CD4-positive, CD25-positive, alpha-beta regulatory T cell (primary cell): ENCODE results near the gene DYNC1H1. TPM values are rescaled to one million over a fixed set of nuclear protein-coding genes. Genes with fewer than 3 reads are reported as not detected.
"Not testable (repeated sequence)": the region's sequence is repeated elsewhere in the genome, so short reads cannot be mapped to it uniquely, and the experiment has no call there.

ENCODE experiments used
- ATAC-seq, 2 donors: fragments of 150-1000 bp; cut with Tn5 transposase; one replicate each; pipeline ENCODE4 v1.10.0; 2021; ENCODE audit warnings: low read depth in 2 of 2, moderate number of reproducible peaks in 2 of 2, moderate library complexity in 1 of 2
- DNase-seq, 3 donors: peaks; one replicate each; pipeline versions ENCODE4 v3.0.0 to v3.0.0-alpha.2; 2012 to 2022; ENCODE audit warnings: mixed read lengths in 1 of 3
- H3K27ac ChIP-seq: one replicate; pipeline ENCODE4 v1.7.0; 2013; ENCODE audit warnings: mild to moderate bottlenecking, low read length; ENCODE audit not compliant: insufficient read depth, poor library complexity, severe bottlenecking
- H3K27me3 ChIP-seq: one replicate; pipeline ENCODE4 v1.7.0; 2013; ENCODE audit warnings: low read length; ENCODE audit not compliant: control insufficient read depth, insufficient read depth
- H3K36me3 ChIP-seq: one replicate; pipeline ENCODE4 v1.7.0; 2013; ENCODE audit warnings: mild to moderate bottlenecking, low read length, moderate library complexity; ENCODE audit not compliant: control insufficient read depth, insufficient read depth
- H3K4me1 ChIP-seq: 2 replicates; pipeline ENCODE4 v1.7.0; 2013; ENCODE audit warnings: mild to moderate bottlenecking, low read length; ENCODE audit not compliant: insufficient read depth, control insufficient read depth, poor library complexity, severe bottlenecking
- H3K4me3 ChIP-seq: one replicate; pipeline ENCODE4 v1.7.0; 2013; ENCODE audit warnings: low read depth, mild to moderate bottlenecking, low read length, moderate library complexity
- H3K9me3 ChIP-seq, 2 experiments: 1 replicate in 1 of 2; 2 replicates in 1 of 2; pipeline ENCODE4 v1.7.0; 2013; ENCODE audit warnings: low read length in 2 of 2, mild to moderate bottlenecking in 1 of 2, moderate library complexity in 1 of 2; ENCODE audit not compliant: control insufficient read depth in 2 of 2
- H3K27ac Mint-ChIP-seq, 3 donors: one replicate each; pipeline ENCODE4 v1.8.0; 2020 to 2022; ENCODE audit warnings: mild to moderate bottlenecking in 3 of 3, mixed read lengths in 3 of 3, moderate library complexity in 2 of 3
- H3K27me3 Mint-ChIP-seq: one replicate; pipeline ENCODE4 v1.8.0; 2022; ENCODE audit warnings: mild to moderate bottlenecking, mixed read lengths
- H3K36me3 Mint-ChIP-seq: one replicate; pipeline ENCODE4 v1.8.0; 2020; ENCODE audit warnings: mixed read lengths
- H3K4me1 Mint-ChIP-seq, 4 donors: one replicate each; pipeline ENCODE4 v1.8.0; 2020 to 2022; ENCODE audit warnings: mixed read lengths in 4 of 4, mild to moderate bottlenecking in 1 of 4
- H3K4me3 Mint-ChIP-seq, 4 donors: one replicate each; pipeline ENCODE4 v1.8.0; 2020 to 2022; ENCODE audit warnings: mild to moderate bottlenecking in 4 of 4, mixed read lengths in 4 of 4, moderate library complexity in 3 of 4
- H3K9me3 Mint-ChIP-seq, 7 donors: one replicate each; pipeline ENCODE4 v1.8.0; 2020 to 2022; ENCODE audit warnings: mixed read lengths in 7 of 7, mild to moderate bottlenecking in 3 of 7, moderate library complexity in 2 of 7
- polyA plus RNA-seq, 4 donors: library from polyadenylated mRNA; unstranded; fragments of 300-500 nt; fragmentation: Illumina TruSeq; gene quantifications; one replicate each; pipeline ENCODE4 v1.2.3, GENCODE V29; 2021
- total RNA-seq: library from RNA; stranded (reverse); gene quantifications from one replicate; pipeline ENCODE4 v1.2.3, GENCODE V29; 2022

The DYNC1H1 gene
- total and polyA plus RNA-seq, 5 donors from 2014 or later, result 23.6 to 314 (median 34.7) TPM

GRCh38 chr14:101977311-101978071 is 13.1 kb downstream of the DYNC1H1 start:
- no peak overlapping the region for H3K4me3 ChIP-seq
- no peak overlapping the region for H3K27ac ChIP-seq
- no peak for DNase-seq
- H3K27me3 ChIP-seq, result no peaks in the 10 kb centered on the region
- H3K9me3 Mint-ChIP-seq, result no peaks in the 10 kb centered on the region
- H3K4me1 Mint-ChIP-seq, result peaks cover 7 to 20% (median 19%) of the 10 kb centered on the region in 4 donors
- H3K36me3 ChIP-seq, result peaks cover 60% of the 10 kb centered on the region
- H3K27me3 Mint-ChIP-seq, result no peaks in the 10 kb centered on the region
- H3K4me3 Mint-ChIP-seq, result no peak overlapping the region
- no peak overlapping the region for H3K27ac Mint-ChIP-seq
- no peaks in the 10 kb centered on the region for H3K4me1 ChIP-seq
- no peaks in the 10 kb centered on the region for H3K9me3 ChIP-seq
- ATAC-seq, result no peak
- peaks cover 31% of the 10 kb centered on the region for H3K36me3 Mint-ChIP-seq

DNA sequence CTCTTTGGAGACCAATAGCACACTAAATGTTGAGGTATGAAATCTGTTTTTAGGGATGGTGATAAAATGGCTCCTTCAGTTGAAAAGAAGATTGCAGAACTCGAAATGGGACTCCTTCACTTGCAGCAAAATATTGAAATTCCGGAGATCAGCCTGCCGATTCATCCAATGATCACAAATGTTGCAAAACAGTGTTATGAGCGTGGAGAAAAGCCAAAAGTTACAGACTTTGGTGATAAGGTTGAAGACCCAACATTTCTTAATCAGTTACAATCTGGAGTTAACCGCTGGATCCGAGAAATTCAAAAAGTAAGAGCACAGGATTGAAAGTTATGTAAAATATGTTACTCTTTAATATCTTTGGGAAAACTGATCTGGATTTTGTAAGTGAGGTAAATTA is 15.3 kb downstream of the DYNC1H1 start:
- Histone ChIP-seq H3K27ac (no peak overlapping the region), H3K36me3 (peaks cover 76% of the 10 kb centered on the region), H3K4me3 (no peak overlapping the region), H3K9me3 (no peaks in the 10 kb centered on the region), H3K27me3 (no peaks in the 10 kb centered on the region), H3K4me1 (no peaks in the 10 kb centered on the region)
- DNase-seq (no peak), ATAC-seq (no peak)
- H3K27ac Mint-ChIP-seq, result peak overlapping the region in 1 of 3 donors; percentile 55
- H3K9me3 Mint-ChIP-seq, result no peaks in the 10 kb centered on the region
- peaks cover 6 to 14% (median 10%) of the 10 kb centered on the region in 4 donors for H3K4me1 Mint-ChIP-seq
- H3K4me3 Mint-ChIP-seq, result no peak overlapping the region
- H3K27me3 Mint-ChIP-seq, result no peaks in the 10 kb centered on the region
- H3K36me3 Mint-ChIP-seq, result peaks cover 44% of the 10 kb centered on the region

- Mint-ChIP-seq H3K4me1 (peaks cover 2 to 13% (median 6%) of the 10 kb centered on the region in 4 donors), H3K36me3 (peaks cover 43% of the 10 kb centered on the region), H3K9me3 (no peaks in the 10 kb centered on the region), H3K4me3 (no peak overlapping the region), H3K27ac (peak overlapping the region in 1 of 3 donors; percentile 55), H3K27me3 (no peaks in the 10 kb centered on the region)
- Histone ChIP-seq H3K9me3 (no peaks in the 10 kb centered on the region), H3K27me3 (no peaks in the 10 kb centered on the region), H3K27ac (no peak overlapping the region), H3K36me3 (peaks cover 79% of the 10 kb centered on the region), H3K4me1 (no peaks in the 10 kb centered on the region), H3K4me3 (no peak overlapping the region)
- DNase-seq (no peak), ATAC-seq (no peak)
Observed at GRCh38 chr14:101980251-101980650, 15.9 kb downstream of the DYNC1H1 start.

DNA sequence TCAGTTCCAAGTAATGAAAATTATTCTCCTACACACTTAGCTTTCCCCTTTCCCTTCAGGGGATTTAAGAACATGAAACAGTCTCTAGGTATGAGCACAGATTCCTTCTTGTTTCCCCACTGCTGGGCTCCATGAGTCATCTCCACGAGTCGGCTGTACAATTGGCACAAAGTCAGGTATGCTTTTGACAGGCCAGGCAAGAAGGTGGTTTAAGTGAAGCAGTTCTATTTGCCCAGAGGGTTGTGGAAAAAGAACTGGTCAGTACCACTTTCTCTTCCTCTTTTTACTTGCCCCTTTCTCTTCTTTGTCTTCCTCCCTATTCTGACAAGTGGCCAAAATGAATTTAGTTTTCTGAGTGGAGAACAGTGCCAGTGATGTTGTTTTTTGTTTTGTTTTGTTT is 16.3 kb downstream of the DYNC1H1 start:
- H3K4me1 ChIP-seq, result no peaks in the 10 kb centered on the region
- Mint-ChIP-seq H3K9me3 (no peaks in the 10 kb centered on the region), H3K36me3 (peaks cover 43% of the 10 kb centered on the region)

DNA sequence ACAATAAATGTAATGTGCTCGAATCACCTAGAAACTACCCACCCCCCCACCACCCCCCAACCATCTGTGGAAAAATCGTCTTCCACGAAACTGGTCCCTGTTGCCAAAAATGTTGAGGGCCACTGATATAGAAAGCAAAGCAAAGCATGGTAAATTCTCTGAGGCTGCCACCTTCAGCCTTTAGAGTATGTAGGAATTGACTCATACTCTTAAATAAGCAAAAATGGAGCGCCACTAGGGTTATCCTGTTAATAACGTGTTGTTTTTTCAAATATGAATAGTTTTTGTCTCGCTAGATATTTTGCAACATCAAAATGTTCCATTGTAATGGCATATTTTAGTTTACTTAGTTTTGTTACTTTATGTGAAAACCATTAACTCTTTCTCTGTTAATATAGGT is 18.2 kb downstream of the DYNC1H1 start:
- Histone ChIP-seq H3K9me3 (no peaks in the 10 kb centered on the region), H3K4me3 (no peak overlapping the region), H3K27ac (no peak overlapping the region), H3K27me3 (no peaks in the 10 kb centered on the region), H3K36me3 (peaks cover 90% of the 10 kb centered on the region), H3K4me1 (no peaks in the 10 kb centered on the region)
- Mint-ChIP-seq H3K27me3 (no peaks in the 10 kb centered on the region), H3K4me3 (no peak overlapping the region), H3K9me3 (no peaks in the 10 kb centered on the region), H3K27ac (no peak overlapping the region), H3K36me3 (peaks cover 53% of the 10 kb centered on the region), H3K4me1 (peaks cover 0 to 6% (median 0%) of the 10 kb centered on the region in 4 donors)
- ATAC-seq (no peak), DNase-seq (no peak)

More for the DNA sequence above, 16.3 kb downstream of the DYNC1H1 start:
- Histone ChIP-seq H3K9me3 (no peaks in the 10 kb centered on the region), H3K27me3 (no peaks in the 10 kb centered on the region), H3K4me3 (no peak overlapping the region), H3K27ac (no peak overlapping the region), H3K36me3 (peaks cover 83% of the 10 kb centered on the region)
- Mint-ChIP-seq H3K27ac (no peak overlapping the region), H3K4me3 (no peak overlapping the region), H3K4me1 (peaks cover 0 to 11% (median 5%) of the 10 kb centered on the region in 4 donors), H3K27me3 (no peaks in the 10 kb centered on the region)
- DNase-seq (no peak), ATAC-seq (no peak)

- not testable (repeated sequence) for H3K4me1 ChIP-seq, ATAC-seq, H3K9me3 Mint-ChIP-seq, H3K27ac ChIP-seq, DNase-seq, H3K27me3 ChIP-seq, H3K4me3 ChIP-seq, H3K4me1 Mint-ChIP-seq, H3K9me3 ChIP-seq, H3K27me3 Mint-ChIP-seq, H3K4me3 Mint-ChIP-seq, H3K27ac Mint-ChIP-seq
- H3K36me3 ChIP-seq, result peaks cover 90% of the 10 kb centered on the region
- H3K36me3 Mint-ChIP-seq, result peaks cover 57% of the 10 kb centered on the region
Observed at GRCh38 chr14:101984831-101985230, 20.5 kb downstream of the DYNC1H1 start.

- DNase-seq (no peak), ATAC-seq (no peak)
- Histone ChIP-seq H3K4me3 (no peak overlapping the region), H3K4me1 (no peaks in the 10 kb centered on the region), H3K27ac (no peak overlapping the region), H3K36me3 (peaks cover 86% of the 10 kb centered on the region), H3K27me3 (no peaks in the 10 kb centered on the region), H3K9me3 (no peaks in the 10 kb centered on the region)
- peaks cover 0 to 4% (median 1%) of the 10 kb centered on the region in 4 donors for H3K4me1 Mint-ChIP-seq
- no peak overlapping the region for H3K4me3 Mint-ChIP-seq
- H3K9me3 Mint-ChIP-seq, result no peaks in the 10 kb centered on the region
- H3K36me3 Mint-ChIP-seq, result peaks cover 54% of the 10 kb centered on the region
- no peak overlapping the region for H3K27ac Mint-ChIP-seq
- H3K27me3 Mint-ChIP-seq, result no peaks in the 10 kb centered on the region
Observed at GRCh38 chr14:101985957-101986356, 21.6 kb downstream of the DYNC1H1 start.

- peaks cover 0 to 4% (median 1%) of the 10 kb centered on the region in 4 donors for H3K4me1 Mint-ChIP-seq
- H3K4me1 ChIP-seq, result no peaks in the 10 kb centered on the region
- DNase-seq (no peak), ATAC-seq (no peak)
- no peaks in the 10 kb centered on the region for H3K9me3 Mint-ChIP-seq
- H3K27me3 ChIP-seq, result no peaks in the 10 kb centered on the region
- no peaks in the 10 kb centered on the region for H3K9me3 ChIP-seq
- no peak overlapping the region for H3K27ac Mint-ChIP-seq
- H3K27ac ChIP-seq, result no peak overlapping the region
- no peak overlapping the region for H3K4me3 Mint-ChIP-seq
- no peak overlapping the region for H3K4me3 ChIP-seq
- H3K36me3 Mint-ChIP-seq, result peaks cover 56% of the 10 kb centered on the region
- H3K36me3 ChIP-seq, result peaks cover 85% of the 10 kb centered on the region
- H3K27me3 Mint-ChIP-seq, result no peaks in the 10 kb centered on the region
Observed at GRCh38 chr14:101986953-101987352, 22.6 kb downstream of the DYNC1H1 start.
